OCI-LY1 (cell line): Measurements from ENCODE around the gene RASGRF2.

Experiments
- CTCF ChIP-seq: fragments of 200-600 bp; sonication (generic), shearing (Covaris generic); IDR thresholded peaks from 2 replicates; pipeline ENCODE4 v1.5.1; 2017; ENCODE audit warnings: mild to moderate bottlenecking, antibody characterized with exemption, low read length, moderate library complexity, mixed read lengths
- EZH2 ChIP-seq: fragments of 200-600 bp; sonication (generic), shearing (Covaris generic); IDR thresholded peaks from 2 replicates; pipeline ENCODE4 v1.8.0; 2017; ENCODE audit warnings: borderline replicate concordance, mixed run types, mild to moderate bottlenecking, antibody characterized with exemption, low read length, moderate library complexity, mixed read lengths

- TF ChIP-seq CTCF (no peak), EZH2 (no peak)
These were observed 259.2 kb downstream of the RASGRF2 start for GRCh38 chr5:81219389-81219788.
